ENCODE measurements around the gene PATJ.
"Not testable (repeated sequence)": the region's sequence is repeated elsewhere in the genome, so short reads cannot be mapped to it uniquely, and the experiment has no call there.

PATJ gene

GRCh38 chr1:62220456-62220855, 478.2 kb downstream of the PATJ start:
- DNase-seq: not testable (repeated sequence)

DNA sequence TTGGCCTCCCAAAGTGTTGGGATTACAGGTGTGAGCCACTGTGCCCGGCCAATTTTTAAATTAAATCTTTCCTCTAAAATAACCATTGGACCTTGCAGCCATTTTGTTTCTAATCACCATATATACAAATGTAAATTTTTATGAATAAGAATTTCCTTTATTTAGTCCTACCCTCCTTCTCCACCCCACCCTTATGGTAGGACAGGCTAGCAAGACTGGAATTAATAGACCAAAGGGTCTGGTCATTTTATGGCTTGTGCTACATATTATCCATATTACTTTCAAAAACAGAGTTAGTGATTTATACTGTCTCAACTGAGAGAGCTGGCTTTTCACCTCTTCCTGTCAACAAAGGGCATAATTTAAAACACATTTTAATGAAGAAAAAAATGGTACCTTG, 478.9 kb downstream of the PATJ start:
- DNase-seq: no peak

DNA sequence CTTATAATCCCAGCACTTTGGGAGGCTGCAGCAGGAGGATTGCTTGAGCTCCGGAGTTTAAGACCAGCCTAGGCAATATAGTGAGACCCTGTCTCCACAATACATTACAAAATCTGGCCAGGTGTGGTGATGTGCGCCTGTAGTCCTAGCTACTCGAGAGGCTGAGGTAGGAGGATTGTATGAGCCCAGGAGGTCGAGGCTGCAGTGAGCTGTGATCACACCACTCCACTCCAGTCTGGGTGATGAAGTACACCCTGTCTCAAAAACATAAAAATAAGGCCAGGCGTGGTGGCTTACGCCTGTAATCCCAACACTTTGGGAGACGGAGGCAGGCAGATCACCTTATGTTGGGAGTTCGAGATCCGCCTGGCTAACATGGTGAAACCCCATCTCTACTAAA, 480.0 kb downstream of the PATJ start:
- no peak for DNase-seq

DNA sequence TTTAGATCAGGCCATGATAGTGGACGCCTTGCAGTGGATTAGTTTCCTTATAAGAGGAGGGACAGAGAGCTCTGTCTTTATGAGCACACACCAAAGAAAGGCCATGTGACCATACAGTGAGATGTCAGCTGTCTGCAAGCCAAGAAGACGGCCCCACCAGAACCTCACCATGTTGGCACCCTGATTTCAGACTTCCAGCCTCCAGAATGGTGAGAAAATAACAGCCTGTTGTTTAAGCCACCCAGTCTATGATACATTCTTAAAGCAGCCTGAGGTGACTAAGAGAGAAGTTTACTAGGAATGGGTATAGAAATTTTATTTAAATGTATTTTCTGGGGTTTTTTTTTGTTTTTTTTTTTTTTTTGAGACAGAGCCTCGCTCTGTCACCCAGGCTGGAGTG, 481.9 kb downstream of the PATJ start:
- no peak for DNase-seq

- DNase-seq: no peak
Measured at GRCh38 chr1:62227496-62227895, 485.2 kb downstream of the PATJ start.

All from NCI-H1694 (cell line).